ENCODE data around the gene REPS1.
"Not testable (repeated sequence)": the region's sequence is repeated elsewhere in the genome, so short reads cannot be mapped to it uniquely, and the experiment has no call there.

Gene REPS1

GRCh38 chr6:138999949-139000725 is 12.1 kb upstream of the REPS1 start:
- peak; percentile 38 for DNase-seq (ENCODE audit: low read depth)
- H3K27me3 ChIP-seq (replicated peaks; ENCODE audit: control insufficient read depth, insufficient read depth, low read length) = no peaks in the 10 kb centered on the region

GRCh38 chr6:138997136-138997535 is 9.1 kb upstream of the REPS1 start:
- Histone ChIP-seq H3K9ac (ENCODE audit: low read length) (no peak overlapping the region), H3K9me3 (ENCODE audit: control insufficient read depth, low read length) (no peaks in the 10 kb centered on the region), H3K4me3 (ENCODE audit: low read length) (no peak overlapping the region), H3K4me1 (ENCODE audit: control insufficient read depth, insufficient read depth, low read length) (peaks cover 10% of the 10 kb centered on the region), H3K27me3 (replicated peaks; ENCODE audit: control insufficient read depth, insufficient read depth, low read length) (peaks cover 3% of the 10 kb centered on the region), H3K36me3 (ENCODE audit: control insufficient read depth, insufficient read depth, low read length, severe bottlenecking) (no peaks in the 10 kb centered on the region)
- no peak for DNase-seq (ENCODE audit: low read depth)

More at GRCh38 chr6:138999949-139000725, 12.1 kb upstream of the REPS1 start:
- no peaks in the 10 kb centered on the region for H3K4me1 ChIP-seq (ENCODE audit: control insufficient read depth, insufficient read depth, low read length)
- no peaks in the 10 kb centered on the region for H3K9me3 ChIP-seq (ENCODE audit: control insufficient read depth, low read length)
- no peaks in the 10 kb centered on the region for H3K36me3 ChIP-seq (ENCODE audit: control insufficient read depth, insufficient read depth, low read length, severe bottlenecking)
- H3K4me3 ChIP-seq (ENCODE audit: low read length) = no peak overlapping the region
- H3K9ac ChIP-seq (ENCODE audit: low read length) = no peak overlapping the region

DNA sequence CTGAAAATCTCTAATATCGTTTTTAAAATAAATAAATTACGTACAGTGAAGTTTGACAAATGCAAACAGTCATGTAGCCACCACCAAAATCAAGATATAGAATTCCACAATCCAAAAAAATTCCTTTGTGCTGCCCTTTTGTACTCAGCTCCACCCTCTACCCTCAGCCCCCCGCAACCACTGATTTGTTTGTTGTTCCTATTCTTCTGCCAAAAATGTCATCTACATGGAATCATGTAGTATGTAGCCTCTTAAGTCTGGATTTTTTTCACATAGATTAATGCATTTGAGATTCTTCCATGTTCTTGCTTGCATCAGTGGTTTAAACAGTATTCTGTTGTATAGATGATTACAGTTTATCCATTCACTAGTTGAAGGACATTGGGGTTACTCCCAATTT is 8.5 kb upstream of the REPS1 start:
- Histone ChIP-seq H3K36me3 (ENCODE audit: control insufficient read depth, insufficient read depth, low read length, severe bottlenecking) (no peaks in the 10 kb centered on the region), H3K9ac (ENCODE audit: low read length) (no peak overlapping the region), H3K27me3 (replicated peaks; ENCODE audit: control insufficient read depth, insufficient read depth, low read length) (peaks cover 3% of the 10 kb centered on the region), H3K9me3 (ENCODE audit: control insufficient read depth, low read length) (no peaks in the 10 kb centered on the region), H3K4me3 (ENCODE audit: low read length) (no peak overlapping the region), H3K4me1 (ENCODE audit: control insufficient read depth, insufficient read depth, low read length) (peaks cover 10% of the 10 kb centered on the region)
- DNase-seq (ENCODE audit: low read depth) = peak; percentile 55

DNA sequence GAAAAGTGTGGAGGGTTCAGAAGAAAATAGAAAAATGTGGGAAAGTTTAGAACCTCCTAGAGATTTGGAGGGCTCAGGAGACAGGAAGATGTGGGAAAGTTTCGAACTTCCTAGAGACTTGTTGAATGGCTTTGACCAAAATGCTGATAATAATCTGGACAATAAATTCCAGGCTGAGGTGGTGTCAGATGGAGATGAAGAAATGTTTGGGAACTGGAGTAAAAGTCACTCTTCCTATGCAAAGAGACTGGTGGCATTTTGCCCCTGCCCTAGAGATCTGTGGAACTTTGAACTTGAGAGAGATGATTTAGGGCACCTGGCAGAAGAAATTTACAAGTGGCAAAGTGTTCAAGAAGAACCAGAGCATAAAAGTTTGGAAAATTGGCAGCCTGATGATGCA is 5.4 kb upstream of the REPS1 start:
- not testable (repeated sequence) for H3K9ac ChIP-seq (ENCODE audit: low read length); H3K4me3 ChIP-seq (ENCODE audit: low read length); H3K9me3 ChIP-seq (ENCODE audit: control insufficient read depth, low read length); DNase-seq (ENCODE audit: low read depth); H3K27me3 ChIP-seq (replicated peaks; ENCODE audit: control insufficient read depth, insufficient read depth, low read length); H3K36me3 ChIP-seq (ENCODE audit: control insufficient read depth, insufficient read depth, low read length, severe bottlenecking)
- peaks cover 13% of the 10 kb centered on the region for H3K4me1 ChIP-seq (ENCODE audit: control insufficient read depth, insufficient read depth, low read length)

- not testable (repeated sequence) for H3K27me3 ChIP-seq (replicated peaks; ENCODE audit: control insufficient read depth, insufficient read depth, low read length); DNase-seq (ENCODE audit: low read depth); H3K9me3 ChIP-seq (ENCODE audit: control insufficient read depth, low read length); H3K36me3 ChIP-seq (ENCODE audit: control insufficient read depth, insufficient read depth, low read length, severe bottlenecking); H3K9ac ChIP-seq (ENCODE audit: low read length); H3K4me3 ChIP-seq (ENCODE audit: low read length)
- peaks cover 14% of the 10 kb centered on the region for H3K4me1 ChIP-seq (ENCODE audit: control insufficient read depth, insufficient read depth, low read length)
Observed at GRCh38 chr6:138992965-138993364, 4.9 kb upstream of the REPS1 start.

DNA sequence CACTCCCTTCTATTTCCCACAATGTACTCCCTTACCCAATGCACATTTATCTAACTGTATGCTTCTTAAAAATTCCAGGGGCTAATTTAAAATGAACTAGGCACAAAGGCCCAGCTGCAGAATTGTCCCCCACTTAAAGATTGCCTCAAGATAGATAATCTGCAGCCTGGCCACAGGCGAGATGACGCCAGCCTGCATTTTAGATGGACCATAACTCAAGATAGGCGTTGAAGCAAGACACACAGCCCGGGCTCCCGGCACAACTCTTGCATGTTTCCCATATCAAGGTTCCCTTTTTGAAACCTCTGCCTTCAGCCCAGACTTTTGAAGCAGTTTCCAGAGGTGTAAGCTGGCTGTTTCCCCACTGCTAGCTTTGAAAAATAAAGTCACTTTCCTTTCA is 3.2 kb upstream of the REPS1 start:
- peaks cover 20% of the 10 kb centered on the region for H3K4me1 ChIP-seq (ENCODE audit: control insufficient read depth, insufficient read depth, low read length)
- no peak for DNase-seq (ENCODE audit: low read depth)

GRCh38 chr6:138989098-138989983 is 1.3 kb upstream of the REPS1 start:
- no peak overlapping the region for H3K9ac ChIP-seq (ENCODE audit: low read length)
- H3K36me3 ChIP-seq (ENCODE audit: control insufficient read depth, insufficient read depth, low read length, severe bottlenecking) = no peaks in the 10 kb centered on the region
- H3K4me3 ChIP-seq (ENCODE audit: low read length) = no peak overlapping the region
- no peaks in the 10 kb centered on the region for H3K27me3 ChIP-seq (replicated peaks; ENCODE audit: control insufficient read depth, insufficient read depth, low read length)
- peaks cover 26% of the 10 kb centered on the region for H3K4me1 ChIP-seq (ENCODE audit: control insufficient read depth, insufficient read depth, low read length)
- no peak for DNase-seq (ENCODE audit: low read depth)
- H3K9me3 ChIP-seq (ENCODE audit: control insufficient read depth, low read length) = no peaks in the 10 kb centered on the region

More for the DNA sequence above, 3.2 kb upstream of the REPS1 start:
- no peak overlapping the region for H3K4me3 ChIP-seq (ENCODE audit: low read length)
- no peaks in the 10 kb centered on the region for H3K9me3 ChIP-seq (ENCODE audit: control insufficient read depth, low read length)
- no peak overlapping the region for H3K9ac ChIP-seq (ENCODE audit: low read length)
- peaks cover 3% of the 10 kb centered on the region for H3K27me3 ChIP-seq (replicated peaks; ENCODE audit: control insufficient read depth, insufficient read depth, low read length)
- H3K36me3 ChIP-seq (ENCODE audit: control insufficient read depth, insufficient read depth, low read length, severe bottlenecking) = no peaks in the 10 kb centered on the region

GRCh38 chr6:138988469-138988834 is 399 bp upstream of the REPS1 start:
- no peaks in the 10 kb centered on the region for H3K9me3 ChIP-seq (ENCODE audit: control insufficient read depth, low read length)
- peak overlapping the region; percentile 89 for H3K9ac ChIP-seq (ENCODE audit: low read length)
- no peaks in the 10 kb centered on the region for H3K27me3 ChIP-seq (replicated peaks; ENCODE audit: control insufficient read depth, insufficient read depth, low read length)
- H3K4me3 ChIP-seq (ENCODE audit: low read length) = peak overlapping the region; percentile 92
- DNase-seq (ENCODE audit: low read depth) = no peak
- peaks cover 23% of the 10 kb centered on the region for H3K4me1 ChIP-seq (ENCODE audit: control insufficient read depth, insufficient read depth, low read length)
- H3K36me3 ChIP-seq (ENCODE audit: control insufficient read depth, insufficient read depth, low read length, severe bottlenecking) = no peaks in the 10 kb centered on the region

GRCh38 chr6:138987080-138987642 is 892 bp downstream of the REPS1 start:
- Histone ChIP-seq H3K9me3 (ENCODE audit: control insufficient read depth, low read length) (no peaks in the 10 kb centered on the region), H3K4me3 (ENCODE audit: low read length) (peak overlapping the region; percentile 92), H3K9ac (ENCODE audit: low read length) (peak overlapping the region; percentile 89), H3K4me1 (ENCODE audit: control insufficient read depth, insufficient read depth, low read length) (peaks cover 21% of the 10 kb centered on the region), H3K36me3 (ENCODE audit: control insufficient read depth, insufficient read depth, low read length, severe bottlenecking) (no peaks in the 10 kb centered on the region), H3K27me3 (replicated peaks; ENCODE audit: control insufficient read depth, insufficient read depth, low read length) (no peaks in the 10 kb centered on the region)
- DNase-seq (ENCODE audit: low read depth) = no peak

DNA sequence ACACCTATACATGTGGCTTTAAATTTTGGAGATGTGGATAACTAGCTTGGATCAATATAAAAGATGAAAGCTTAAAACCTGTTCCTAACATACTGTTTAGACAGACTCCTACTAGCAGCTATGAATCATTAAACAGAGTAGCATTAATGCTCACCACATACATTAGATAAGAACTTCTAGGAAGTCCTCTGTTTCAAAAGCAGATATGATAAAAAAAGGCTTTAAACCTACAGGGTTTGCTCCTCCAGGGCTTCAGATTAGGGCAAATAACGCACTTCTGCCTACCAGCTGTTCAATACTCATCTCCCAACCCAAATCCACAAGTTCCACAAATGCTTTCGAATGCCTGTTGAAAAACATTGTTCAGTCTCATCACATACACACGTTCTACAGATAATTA is 1.5 kb downstream of the REPS1 start:
- DNase-seq (ENCODE audit: low read depth) = peak; percentile 38
- Histone ChIP-seq H3K4me1 (ENCODE audit: control insufficient read depth, insufficient read depth, low read length) (peaks cover 27% of the 10 kb centered on the region), H3K27me3 (replicated peaks; ENCODE audit: control insufficient read depth, insufficient read depth, low read length) (no peaks in the 10 kb centered on the region), H3K9me3 (ENCODE audit: control insufficient read depth, low read length) (no peaks in the 10 kb centered on the region), H3K4me3 (ENCODE audit: low read length) (peak overlapping the region; percentile 92), H3K9ac (ENCODE audit: low read length) (peak overlapping the region; percentile 89), H3K36me3 (ENCODE audit: control insufficient read depth, insufficient read depth, low read length, severe bottlenecking) (no peaks in the 10 kb centered on the region)

GRCh38 chr6:138981416-138981815 is 6.6 kb downstream of the REPS1 start:
- no peaks in the 10 kb centered on the region for H3K36me3 ChIP-seq (ENCODE audit: control insufficient read depth, insufficient read depth, low read length, severe bottlenecking)
- H3K9me3 ChIP-seq (ENCODE audit: control insufficient read depth, low read length) = no peaks in the 10 kb centered on the region
- H3K9ac ChIP-seq (ENCODE audit: low read length) = no peak overlapping the region
- H3K27me3 ChIP-seq (replicated peaks; ENCODE audit: control insufficient read depth, insufficient read depth, low read length) = no peaks in the 10 kb centered on the region
- no peak overlapping the region for H3K4me3 ChIP-seq (ENCODE audit: low read length)
- no peak for DNase-seq (ENCODE audit: low read depth)
- peaks cover 33% of the 10 kb centered on the region for H3K4me1 ChIP-seq (ENCODE audit: control insufficient read depth, insufficient read depth, low read length)

Measured in adipocyte (in vitro differentiated cells).